Measurements from ENCODE around the gene RNF212. TPM values are rescaled to one million over a fixed set of nuclear protein-coding genes. Genes with fewer than 3 reads are reported as not detected.

Gene RNF212
- polyA plus RNA-seq, 3 donors = 4.3 to 17.4 (median 4.7) TPM

GRCh38 chr4:1031956-1032795 lies 81.2 kb downstream of the RNF212 start:
- no peak overlapping the region for H3K27ac ChIP-seq (ENCODE audit: low read depth, low read length)
- 60 to 71% (median 67%) methylated on average over 34 to 37 of the region's 37 CpGs for WGBS, 3 donors

- 78 to 80% (median 80%) methylated on average over 6 to 8 of the region's 8 CpGs for WGBS, 3 donors
- no peak overlapping the region for H3K27ac ChIP-seq (ENCODE audit: low read depth, low read length)
Observed at GRCh38 chr4:1031346-1031745, 82.0 kb downstream of the RNF212 start.

- no peak overlapping the region for H3K27ac ChIP-seq (ENCODE audit: low read depth, low read length)
- 47 to 65% (median 63%) methylated on average over 16 of the region's 16 CpGs for WGBS, 3 donors
Observed at GRCh38 chr4:1030559-1030958, 82.8 kb downstream of the RNF212 start.

- WGBS, 3 donors = 55 to 61% (median 56%) methylated on average over 12 of the region's 12 CpGs
- H3K27ac ChIP-seq (ENCODE audit: low read depth, low read length) = no peak overlapping the region
Observed at GRCh38 chr4:1030031-1030430, 83.3 kb downstream of the RNF212 start.

- WGBS, 3 donors = 44 to 62% (median 53%) methylated on average over 14 to 17 of the region's 17 CpGs
- no peak overlapping the region for H3K27ac ChIP-seq (ENCODE audit: low read depth, low read length)
Observed at GRCh38 chr4:1029529-1029928, 83.8 kb downstream of the RNF212 start.

- 77 to 80% (median 80%) methylated on average over 34 to 36 of the region's 36 CpGs for WGBS, 3 donors
Observed at GRCh38 chr4:1028574-1029220, 84.7 kb downstream of the RNF212 start.

GRCh38 chr4:1027915-1028238 lies 85.5 kb downstream of the RNF212 start:
- H3K27ac ChIP-seq (ENCODE audit: low read depth, low read length) = no peak overlapping the region
- WGBS, 3 donors = 48 to 65% (median 56%) methylated on average over 9 of the region's 9 CpGs

More at GRCh38 chr4:1028574-1029220, 84.7 kb downstream of the RNF212 start:
- H3K27ac ChIP-seq (ENCODE audit: low read depth, low read length) = no peak overlapping the region

- H3K27ac ChIP-seq (ENCODE audit: low read depth, low read length) = no peak overlapping the region
- WGBS, 3 donors = 66 to 74% (median 69%) methylated on average over 25 to 26 of the region's 26 CpGs
Observed at GRCh38 chr4:1027219-1027914, 86.0 kb downstream of the RNF212 start.

- WGBS, 3 donors = 32 to 52% (median 43%) methylated on average over 17 of the region's 17 CpGs
Observed at GRCh38 chr4:1026115-1026514, 87.2 kb downstream of the RNF212 start.

GRCh38 chr4:1024882-1025545 lies 88.3 kb downstream of the RNF212 start:
- no peak overlapping the region for H3K27ac ChIP-seq (ENCODE audit: low read depth, low read length)
- WGBS, 3 donors = 90 to 94% (median 94%) methylated on average over 29 to 32 of the region's 32 CpGs

More at GRCh38 chr4:1026115-1026514, 87.2 kb downstream of the RNF212 start:
- H3K27ac ChIP-seq (ENCODE audit: low read depth, low read length) = no peak overlapping the region

- no peak overlapping the region for H3K27ac ChIP-seq (ENCODE audit: low read depth, low read length)
- 97% methylated on average over 66 to 83 of the region's 83 CpGs for WGBS, 3 donors
Observed at GRCh38 chr4:1023895-1024740, 89.2 kb downstream of the RNF212 start.

- WGBS, 3 donors = 88 to 95% (median 94%) methylated on average over 18 to 20 of the region's 20 CpGs
Observed at GRCh38 chr4:1023075-1023640, 90.2 kb downstream of the RNF212 start.

GRCh38 chr4:1022739-1023066 lies 90.7 kb downstream of the RNF212 start:
- 88 to 91% (median 91%) methylated on average over 17 to 19 of the region's 19 CpGs for WGBS, 3 donors
- no peak overlapping the region for H3K27ac ChIP-seq (ENCODE audit: low read depth, low read length)

More at GRCh38 chr4:1023075-1023640, 90.2 kb downstream of the RNF212 start:
- no peak overlapping the region for H3K27ac ChIP-seq (ENCODE audit: low read depth, low read length)

- 92 to 93% (median 93%) methylated on average over 42 to 46 of the region's 46 CpGs for WGBS, 3 donors
- no peak overlapping the region for H3K27ac ChIP-seq (ENCODE audit: low read depth, low read length)
Observed at GRCh38 chr4:1022051-1022738, 91.2 kb downstream of the RNF212 start.
